Transverse colon (tissue), 4 donors: ENCODE results near the gene PHACTR3. TPM values are rescaled to one million over a fixed set of nuclear protein-coding genes. Genes with fewer than 3 reads are reported as not detected.

ENCODE experiments used
- DNase-seq: peaks from one replicate; pipeline ENCODE4 v3.0.0-alpha.2; 2019
- H3K27ac ChIP-seq, 4 donors: fragments of 200-600 bp; sonication (generic); 2 replicates each; pipeline ENCODE4 v1.5.1; 2016 to 2018; ENCODE audit warnings: inconsistent platforms in 4 of 4
- H3K27me3 ChIP-seq: fragments of 200-600 bp; sonication (generic); 2 replicates; pipeline ENCODE4 v1.5.1; 2017; ENCODE audit warnings: inconsistent platforms
- H3K36me3 ChIP-seq, 4 donors: fragments of 200-600 bp; sonication (generic); 2 replicates each; pipeline ENCODE4 v1.5.1; 2017 to 2019; ENCODE audit warnings: inconsistent platforms in 4 of 4
- H3K4me1 ChIP-seq, 4 donors: fragments of 200-600 bp; sonication (generic); 2 replicates each; pipeline ENCODE4 v1.5.1; 2017 to 2020; ENCODE audit warnings: inconsistent platforms in 4 of 4
- H3K4me3 ChIP-seq, 4 donors: fragments of 200-600 bp; sonication (generic); 1 replicate in 1 of 4; 2 replicates in 3 of 4; pipeline versions ENCODE4 v1.5.1 to v1.6.1; 2017 to 2019; ENCODE audit warnings: inconsistent platforms in 4 of 4
- H3K9me3 ChIP-seq, 2 donors: fragments of 200-600 bp; sonication (generic); 2 replicates each; pipeline ENCODE4 v1.5.1; 2017 to 2019; ENCODE audit warnings: inconsistent platforms in 2 of 2
- CTCF ChIP-seq, 5 experiments: fragments of 200-600 bp in 3 of 5; fragments of 450-650 bp in 2 of 5; sonication (generic) in 3 of 5; IDR thresholded peaks; 1 replicate in 2 of 5; 2 replicates in 3 of 5; pipeline ENCODE4 v1.5.1; 2016 to 2017; ENCODE audit warnings: antibody characterized with exemption in 5 of 5, inconsistent platforms in 3 of 5, mild to moderate bottlenecking in 2 of 5, moderate library complexity in 1 of 5
- EP300 ChIP-seq: sonication (generic); formaldehyde crosslinking; IDR thresholded peaks from one replicate; pipeline ENCODE4 v1.6.1; 2017; ENCODE audit warnings: antibody characterized with exemption, low read depth
- POLR2A ChIP-seq: fragments of 450-650 bp; IDR thresholded peaks from one replicate; pipeline ENCODE4 v1.6.1; 2016; ENCODE audit warnings: antibody characterized with exemption, mild to moderate bottlenecking, moderate library complexity
- POLR2AphosphoS5 ChIP-seq, 3 donors: sonication (generic); formaldehyde crosslinking; IDR thresholded peaks; one replicate each; pipeline ENCODE4 v1.6.1; 2016; ENCODE audit warnings: antibody characterized with exemption in 3 of 3
- WGBS, 2 donors: methylation state at CpG; one replicate each; pipeline ENCODE4 v1.1.5; 2018; ENCODE audit warnings: low coverage in 1 of 2; 5-methylcytosine and 5-hydroxymethylcytosine counted together
- in situ Hi-C, 4 donors: fragments of 200-750 bp; cut with MboI; loops; one replicate each; pipeline versions ENCODE4 v1.15.0 to v1.15.1; 2017; ENCODE audit warnings: low sequenced_read_pairs in 3 of 4, low pct_ligation_motif_present in 1 of 4, low pct_unique_long_range_greater_than_20kb in 1 of 4
- intact Hi-C: fragments of 100-400 bp; cut with DNase I; formaldehyde crosslinking; loops from one replicate; pipeline ENCODE4 v1.15.1; 2023; ENCODE audit warnings: low total_unique reads
- total RNA-seq, 4 donors: library from RNA; depleted of rRNA; stranded (reverse); fragments of >200 nt; gene quantifications; one replicate each; pipeline ENCODE4 v1.1.0, GENCODE V29; 2016

The PHACTR3 gene
- total RNA-seq, 4 donors from 2014 or later, result 1.6 to 7.1 (median 5.6) TPM

DNA sequence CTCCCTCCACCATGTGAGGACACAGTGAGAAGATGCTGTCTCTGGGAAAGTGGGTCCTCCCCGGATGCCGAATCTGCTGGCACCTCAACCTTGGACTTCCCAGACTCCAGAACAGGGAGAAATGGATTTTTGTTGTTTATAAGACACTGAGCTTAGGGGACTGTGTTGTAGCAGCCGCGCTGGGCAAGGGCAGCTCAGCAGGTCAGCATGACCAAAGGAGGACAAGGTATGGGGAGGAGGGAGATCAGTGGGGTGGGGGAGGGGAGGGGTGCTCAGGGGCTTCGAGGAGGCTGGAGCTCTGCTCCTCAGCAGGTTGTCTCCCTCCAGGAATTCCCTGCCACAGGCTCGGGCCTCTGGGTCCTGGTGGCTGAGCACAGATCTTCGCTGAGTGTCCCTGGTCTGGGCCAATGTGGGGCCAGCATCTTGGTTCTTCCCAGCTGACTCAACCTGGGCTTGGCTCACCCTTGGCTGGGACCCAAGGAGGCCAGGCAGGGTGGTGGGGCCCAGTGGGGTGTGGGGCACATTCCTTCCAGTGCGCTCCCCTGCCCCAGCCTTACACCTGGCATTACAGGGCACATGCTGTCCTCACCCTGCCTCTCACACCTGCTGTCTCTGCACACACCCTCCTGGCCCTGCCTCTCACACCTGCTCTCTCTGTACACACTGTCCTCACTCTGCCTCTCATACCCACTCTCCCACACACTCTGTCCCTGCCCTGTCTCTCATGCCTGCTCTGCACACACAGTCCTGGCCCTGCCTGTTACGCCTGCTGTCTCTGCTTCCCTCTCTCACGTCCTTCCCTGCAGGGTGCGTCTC lies 221.8 kb downstream of the PHACTR3 start:
- 60 to 70% methylated on average over 8 of the region's 11 CpGs for WGBS, 2 donors
- Histone ChIP-seq H3K36me3 (no peaks in the 10 kb centered on the region), H3K4me3 (no peak overlapping the region), H3K27me3 (no peaks in the 10 kb centered on the region), H3K27ac (peak overlapping the region; percentile 73 to 86 (median 82)), H3K4me1 (peaks cover 8 to 24% (median 9%) of the 10 kb centered on the region in 4 donors), H3K9me3 (no peaks in the 10 kb centered on the region)
- TF ChIP-seq CTCF (IDR thresholded peaks at IDR 0.05), result peak in 1 of 5 experiments; percentile 49
- peak; percentile 94 for TF ChIP-seq EP300
- peak; percentile 55 to 96 (median 95) for TF ChIP-seq POLR2AphosphoS5 (IDR thresholded peaks at IDR 0.05)
- peak; percentile 86 for TF ChIP-seq POLR2A
- in situ Hi-C loops (no loop called here), intact Hi-C loops (no loop called here)
- peak; percentile 93 for DNase-seq

- Histone ChIP-seq H3K36me3 (no peaks in the 10 kb centered on the region), H3K27me3 (no peaks in the 10 kb centered on the region), H3K4me1 (peaks cover 8 to 24% (median 9%) of the 10 kb centered on the region in 4 donors), H3K4me3 (no peak overlapping the region), H3K27ac (peak overlapping the region; percentile 73 to 86 (median 82)), H3K9me3 (no peaks in the 10 kb centered on the region)
- DNase-seq, result no peak
- in situ Hi-C loops, result no loop called here
- intact Hi-C loops, result no loop called here
- WGBS, 2 donors, result 57% methylated on average over 15 of the region's 16 CpGs; no CpG with 5 or more reads in 1 of the 2 donors
- TF ChIP-seq CTCF (IDR thresholded peaks at IDR 0.05) (no peak), POLR2AphosphoS5 (IDR thresholded peaks at IDR 0.05) (no peak), POLR2A (no peak), EP300 (no peak)
Measured at GRCh38 chr20:59827138-59828056, 223.1 kb downstream of the PHACTR3 start.

DNA sequence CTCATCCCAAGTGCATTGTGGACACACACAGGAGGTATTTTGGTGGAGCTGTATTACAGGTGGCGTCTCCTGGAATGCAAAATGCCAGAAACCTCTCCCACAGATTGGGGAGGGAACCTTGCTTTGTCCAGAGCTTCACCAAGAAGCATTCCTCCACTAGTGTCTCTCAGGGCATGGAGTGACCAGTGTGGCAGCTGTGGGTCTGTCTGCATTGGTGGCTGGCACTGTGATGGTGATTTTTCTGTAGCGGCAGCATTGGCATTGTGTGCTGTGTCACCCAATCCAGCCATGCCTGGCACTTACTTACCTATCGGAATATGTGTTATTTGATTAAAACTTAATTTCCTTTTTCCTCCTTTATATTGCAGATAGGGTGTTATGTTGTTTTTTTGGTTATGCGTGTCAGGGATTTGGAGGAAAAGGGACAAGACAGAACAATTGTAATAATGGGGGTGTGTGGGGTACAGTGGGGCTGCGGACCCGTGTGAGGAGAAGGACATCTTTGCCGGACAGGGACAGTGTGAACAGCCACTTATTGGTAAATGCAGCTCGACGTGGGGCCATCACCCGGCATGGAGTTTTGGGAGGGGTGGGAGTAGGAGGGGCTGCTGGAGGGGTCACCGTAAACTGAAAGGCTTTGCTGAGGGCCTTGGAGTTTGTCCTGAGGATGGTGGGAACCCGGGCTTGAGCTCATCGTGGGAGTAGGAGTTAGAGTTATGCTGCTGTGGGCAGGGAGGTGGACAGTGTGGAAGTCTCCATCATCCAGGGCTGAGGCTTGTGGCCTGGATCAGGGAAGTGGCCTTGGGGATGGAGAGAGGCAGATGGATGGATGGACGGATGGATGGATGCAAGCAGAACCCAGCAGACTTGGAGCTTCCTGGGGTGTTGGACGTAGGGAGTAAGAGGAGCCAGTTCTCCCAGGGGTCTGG lies 224.0 kb downstream of the PHACTR3 start:
- DNase-seq, result no peak
- intact Hi-C loops (no loop called here), in situ Hi-C loops (no loop called here)
- no peaks in the 10 kb centered on the region for H3K36me3 ChIP-seq
- peaks cover 8 to 24% (median 9%) of the 10 kb centered on the region in 4 donors for H3K4me1 ChIP-seq
- H3K9me3 ChIP-seq, result no peaks in the 10 kb centered on the region
- 82 to 85% methylated on average over 7 to 15 of the region's 15 CpGs for WGBS, 2 donors
- TF ChIP-seq CTCF (IDR thresholded peaks at IDR 0.05) (no peak), POLR2A (no peak), POLR2AphosphoS5 (IDR thresholded peaks at IDR 0.05) (no peak), EP300 (no peak)
- H3K4me3 ChIP-seq, result no peak overlapping the region
- H3K27ac ChIP-seq, result peak overlapping the region in 2 of 4 donors; percentile 83 to 86
- no peaks in the 10 kb centered on the region for H3K27me3 ChIP-seq
